GM12865 (cell line): ENCODE data around the gene SUSD1.

Experiments used
- DNase-seq: peaks from one replicate; pipeline ENCODE4 v3.0.0; 2010; ENCODE audit warnings: low read depth
- H3K4me3 ChIP-seq: 2 replicates; pipeline ENCODE4 v1.5.1; 2011; ENCODE audit warnings: mild to moderate bottlenecking, low read depth, low read length, control low read depth
- TF ChIP-seq, protein P1 (sequence below): IDR thresholded peaks from 2 replicates; pipeline ENCODE4 v1.5.1; 2011; ENCODE audit warnings: low read length, control low read depth, low read depth, inconsistent platforms; ENCODE audit not compliant: insufficient read depth; ENCODE audit errors: missing control alignments

Gene SUSD1

GRCh38 chr9:112012026-112012902, 162.8 kb downstream of the SUSD1 start:
- TF ChIP-seq, protein P1, sequence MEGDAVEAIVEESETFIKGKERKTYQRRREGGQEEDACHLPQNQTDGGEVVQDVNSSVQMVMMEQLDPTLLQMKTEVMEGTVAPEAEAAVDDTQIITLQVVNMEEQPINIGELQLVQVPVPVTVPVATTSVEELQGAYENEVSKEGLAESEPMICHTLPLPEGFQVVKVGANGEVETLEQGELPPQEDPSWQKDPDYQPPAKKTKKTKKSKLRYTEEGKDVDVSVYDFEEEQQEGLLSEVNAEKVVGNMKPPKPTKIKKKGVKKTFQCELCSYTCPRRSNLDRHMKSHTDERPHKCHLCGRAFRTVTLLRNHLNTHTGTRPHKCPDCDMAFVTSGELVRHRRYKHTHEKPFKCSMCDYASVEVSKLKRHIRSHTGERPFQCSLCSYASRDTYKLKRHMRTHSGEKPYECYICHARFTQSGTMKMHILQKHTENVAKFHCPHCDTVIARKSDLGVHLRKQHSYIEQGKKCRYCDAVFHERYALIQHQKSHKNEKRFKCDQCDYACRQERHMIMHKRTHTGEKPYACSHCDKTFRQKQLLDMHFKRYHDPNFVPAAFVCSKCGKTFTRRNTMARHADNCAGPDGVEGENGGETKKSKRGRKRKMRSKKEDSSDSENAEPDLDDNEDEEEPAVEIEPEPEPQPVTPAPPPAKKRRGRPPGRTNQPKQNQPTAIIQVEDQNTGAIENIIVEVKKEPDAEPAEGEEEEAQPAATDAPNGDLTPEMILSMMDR: no peak
- H3K4me3 ChIP-seq: no peak overlapping the region
- DNase-seq: peak; percentile 94

GRCh38 chr9:112011051-112011620, 164.0 kb downstream of the SUSD1 start:
- no peak for DNase-seq
- TF ChIP-seq, protein P1: no peak
- no peak overlapping the region for H3K4me3 ChIP-seq

DNA sequence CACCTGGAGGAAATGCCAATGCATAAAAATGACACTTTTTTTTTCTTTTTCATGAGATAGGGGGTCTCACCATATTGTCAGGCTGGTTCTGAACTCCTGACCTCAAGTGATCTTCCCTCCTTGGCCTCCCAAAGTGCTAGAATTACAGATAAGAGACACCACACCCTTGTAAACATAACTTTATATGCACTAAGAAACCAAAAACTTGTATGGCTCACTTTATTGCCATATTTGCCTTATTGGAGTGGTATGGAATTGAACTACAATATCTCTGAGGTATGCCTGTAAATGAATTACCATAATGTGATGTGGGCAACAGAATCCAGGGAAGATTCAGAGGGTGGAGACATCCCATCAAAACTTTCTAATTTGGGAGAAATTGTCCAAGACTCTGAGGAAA, 164.6 kb downstream of the SUSD1 start:
- TF ChIP-seq, protein P1: no peak
- DNase-seq: no peak
- H3K4me3 ChIP-seq: no peak overlapping the region

DNA sequence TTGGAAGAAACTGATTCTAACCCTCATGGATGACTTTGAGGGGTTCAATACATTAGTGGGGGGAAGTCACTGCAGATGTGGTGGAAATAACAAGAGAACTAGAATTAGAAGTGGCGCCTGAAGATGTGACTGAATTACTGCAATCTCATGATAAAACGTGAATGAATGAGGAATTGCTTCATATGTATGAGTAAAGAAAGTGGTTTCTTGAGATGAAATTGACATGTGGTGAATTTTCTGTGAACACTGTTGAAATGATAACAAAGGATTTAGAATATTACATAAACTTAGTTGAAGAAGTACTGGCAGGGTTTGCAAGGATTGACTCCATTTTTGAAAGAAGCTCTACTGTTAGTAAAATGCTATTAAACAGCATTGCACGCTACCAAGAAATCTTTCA, 165.4 kb downstream of the SUSD1 start:
- no peak for DNase-seq
- TF ChIP-seq, protein P1: no peak

DNA sequence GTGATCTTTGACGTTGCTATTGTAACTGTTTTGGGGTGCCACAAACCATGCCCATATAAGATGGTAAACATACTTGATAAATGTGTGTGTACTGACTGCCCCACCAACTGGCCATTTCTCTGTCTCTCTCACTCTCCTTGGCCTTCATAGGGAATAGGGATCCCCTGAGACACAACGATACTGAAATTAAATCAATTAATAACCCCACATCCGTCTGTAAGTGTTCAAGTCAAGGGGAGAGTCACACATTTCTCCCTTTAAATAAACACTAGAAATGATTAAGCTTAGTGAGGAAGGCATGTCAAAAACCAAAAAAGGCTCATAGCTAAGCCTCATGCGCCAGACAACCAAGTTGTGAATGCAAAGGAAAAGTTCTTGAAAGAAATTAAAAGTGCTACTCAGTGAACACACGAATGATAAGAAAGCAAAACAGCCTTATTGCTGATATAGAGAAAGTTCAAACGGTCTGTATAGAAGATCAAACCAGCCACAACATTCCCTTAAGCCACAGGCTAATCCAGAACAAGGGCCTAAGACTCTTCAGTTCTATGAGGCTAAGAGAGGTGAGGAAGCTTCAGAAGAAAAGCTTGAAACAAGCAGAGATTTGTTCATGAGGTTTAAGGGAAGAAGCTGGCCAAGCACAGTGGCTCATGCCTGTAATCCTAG, 167.4 kb downstream of the SUSD1 start:
- H3K4me3 ChIP-seq: no peak overlapping the region
- DNase-seq: peak; percentile 24
- TF ChIP-seq, protein P1: no peak

More for the DNA sequence above, 165.4 kb downstream of the SUSD1 start:
- H3K4me3 ChIP-seq: no peak overlapping the region

- TF ChIP-seq, protein P1: no peak
- no peak for DNase-seq
- H3K4me3 ChIP-seq: no peak overlapping the region
Measured at GRCh38 chr9:112006361-112007020, 168.6 kb downstream of the SUSD1 start.
